ENCODE data around the gene COX7A2L.
"Not testable (repeated sequence)": the region's sequence is repeated elsewhere in the genome, so short reads cannot be mapped to it uniquely, and the experiment has no call there.

GRCh38 chr2:42346856-42347255 lies 14.2 kb downstream of the COX7A2L start:
- TF ChIP-seq CTCF (IDR thresholded peaks at IDR 0.05; ENCODE audit: low read length); EZH2 (IDR thresholded peaks at IDR 0.05; ENCODE audit: borderline replicate concordance, low read length): not testable (repeated sequence)
